Kidney (tissue), 14 donors: ENCODE data around the gene CCDC184. TPM values are rescaled to one million over a fixed set of nuclear protein-coding genes. Genes with fewer than 3 reads are reported as not detected.

Experiments used
- DNase-seq, 5 donors: peaks; one replicate each; pipeline ENCODE4 v3.0.0-alpha.2; 2013 to 2020
- FAIRE-seq: peaks from 2 replicates; lab custom pipeline; 2012; peaks lifted over from hg19 to GRCh38; lab: Jason Lieb, UNC
- H3K27ac ChIP-seq, 2 donors: one replicate each; pipeline ENCODE4 v1.7.0; 2013; ENCODE audit warnings: low read depth in 2 of 2, low read length in 2 of 2, inconsistent platforms in 1 of 2
- H3K27me3 ChIP-seq: one replicate; pipeline ENCODE4 v1.7.1; 2013; ENCODE audit warnings: low read length, inconsistent platforms; ENCODE audit not compliant: control insufficient read depth, insufficient read depth
- H3K36me3 ChIP-seq, 3 donors: one replicate each; pipeline versions ENCODE4 v1.7.0 to v1.7.1; 2013; ENCODE audit warnings: low read length in 3 of 3, control low read depth in 1 of 3, inconsistent platforms in 1 of 3; ENCODE audit not compliant: insufficient read depth in 3 of 3, control insufficient read depth in 2 of 3
- H3K4me1 ChIP-seq, 3 donors: one replicate each; pipeline versions ENCODE4 v1.7.0 to v1.7.1; 2013; ENCODE audit warnings: low read length in 3 of 3, inconsistent platforms in 1 of 3, low read depth in 1 of 3; ENCODE audit not compliant: control insufficient read depth in 2 of 3, insufficient read depth in 2 of 3
- H3K4me3 ChIP-seq, 3 donors: one replicate each; pipeline versions ENCODE4 v1.7.0 to v1.8.1; 2013; ENCODE audit warnings: low read length in 3 of 3, control low read depth in 1 of 3, inconsistent platforms in 1 of 3
- H3K9ac ChIP-seq, 3 donors: one replicate each; pipeline versions ENCODE4 v1.7.0 to v1.7.1; 2013; ENCODE audit warnings: low read length in 3 of 3, control low read depth in 1 of 3, inconsistent platforms in 1 of 3
- H3K9me3 ChIP-seq, 3 donors: one replicate each; pipeline versions ENCODE4 v1.7.0 to v1.7.1; 2013; ENCODE audit warnings: low read length in 3 of 3, control low read depth in 1 of 3, inconsistent platforms in 1 of 3; ENCODE audit not compliant: control insufficient read depth in 2 of 3, insufficient read depth in 1 of 3
- intact Hi-C: fragments of 100-400 bp; cut with DNase I; formaldehyde crosslinking; loops from one replicate; pipeline ENCODE4 v1.11.1; 2022
- polyA plus RNA-seq: library from polyadenylated mRNA; stranded (reverse); fragments of 350-450 nt; fragmentation: Illumina TruSeq; extraction: RNeasy Lipid Tissue Mini Kit (QIAGEN cat#74804); gene quantifications from one replicate; pipeline ENCODE4 v1.2.3, GENCODE V29; 2014; ENCODE audit warnings: low read depth, low replicate concordance; ENCODE audit not compliant: insufficient read depth
- total RNA-seq: library from RNA; stranded (reverse); fragmentation: NEBNext Ultra II Directional; extraction: Animal tissue kit (Norgen Biotek cat#: 25700); gene quantifications from one replicate; pipeline ENCODE4 v1.2.1, GENCODE V29; 2021
- TF ChIP-seq, protein P1 (sequence below): IDR thresholded peaks from 3 replicates; pipeline ENCODE4 v1.5.1; 2012; ENCODE audit warnings: mild to moderate bottlenecking, moderate library complexity, borderline replicate concordance; ENCODE audit not compliant: insufficient read depth; ENCODE audit errors: extremely low read depth
- donor health status: control.
- donor health status: control.
- donor health status: control.
- donor health status: control.
- donor health status: control.
- donor health status: DM: yes; HTN: yes; CAD: no.
- donor health status: Normal renal cell carcinoma (clear cell type).

The CCDC184 gene
- total and polyA plus RNA-seq, 2 donors from 2014 or later = 1.7 to 2.0 TPM

DNA sequence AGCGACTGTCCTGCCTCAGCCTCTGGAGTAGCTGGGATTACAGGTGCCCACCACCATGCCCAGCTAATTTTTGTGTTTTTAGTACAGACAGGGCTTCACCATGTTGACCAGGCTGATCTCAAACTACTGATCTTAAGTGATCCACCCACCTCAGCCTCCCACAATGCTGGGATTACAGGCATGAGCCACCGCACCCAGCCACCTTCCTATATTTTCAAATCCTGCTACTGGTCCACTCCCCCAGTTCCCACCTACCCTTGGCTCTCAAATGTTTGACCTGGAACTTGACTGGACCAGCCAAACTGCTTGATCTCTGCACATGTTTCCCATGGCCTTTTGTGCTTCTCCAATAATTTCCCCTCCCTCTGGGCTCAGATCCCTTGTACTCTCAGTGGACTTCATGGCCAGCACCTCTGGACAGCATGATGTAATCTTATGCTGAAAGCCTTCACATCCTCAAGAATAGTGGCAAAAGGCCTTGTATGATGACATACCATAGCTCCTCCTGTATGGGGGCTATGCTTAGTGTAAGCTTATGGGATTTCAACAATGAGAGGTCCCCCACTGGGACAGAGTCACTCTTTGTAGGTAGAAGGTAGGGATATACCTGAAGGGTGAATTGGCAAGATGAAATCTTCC lies 2.5 kb upstream of the CCDC184 start:
- peaks cover 0 to 13% (median 0%) of the 10 kb centered on the region in 3 donors for H3K4me1 ChIP-seq
- H3K27me3 ChIP-seq = peaks cover 18% of the 10 kb centered on the region
- H3K36me3 ChIP-seq = no peaks in the 10 kb centered on the region
- intact Hi-C loops = no loop called here
- no peak for FAIRE-seq
- TF ChIP-seq, protein P1, sequence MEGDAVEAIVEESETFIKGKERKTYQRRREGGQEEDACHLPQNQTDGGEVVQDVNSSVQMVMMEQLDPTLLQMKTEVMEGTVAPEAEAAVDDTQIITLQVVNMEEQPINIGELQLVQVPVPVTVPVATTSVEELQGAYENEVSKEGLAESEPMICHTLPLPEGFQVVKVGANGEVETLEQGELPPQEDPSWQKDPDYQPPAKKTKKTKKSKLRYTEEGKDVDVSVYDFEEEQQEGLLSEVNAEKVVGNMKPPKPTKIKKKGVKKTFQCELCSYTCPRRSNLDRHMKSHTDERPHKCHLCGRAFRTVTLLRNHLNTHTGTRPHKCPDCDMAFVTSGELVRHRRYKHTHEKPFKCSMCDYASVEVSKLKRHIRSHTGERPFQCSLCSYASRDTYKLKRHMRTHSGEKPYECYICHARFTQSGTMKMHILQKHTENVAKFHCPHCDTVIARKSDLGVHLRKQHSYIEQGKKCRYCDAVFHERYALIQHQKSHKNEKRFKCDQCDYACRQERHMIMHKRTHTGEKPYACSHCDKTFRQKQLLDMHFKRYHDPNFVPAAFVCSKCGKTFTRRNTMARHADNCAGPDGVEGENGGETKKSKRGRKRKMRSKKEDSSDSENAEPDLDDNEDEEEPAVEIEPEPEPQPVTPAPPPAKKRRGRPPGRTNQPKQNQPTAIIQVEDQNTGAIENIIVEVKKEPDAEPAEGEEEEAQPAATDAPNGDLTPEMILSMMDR = no peak
- no peak overlapping the region for H3K4me3 ChIP-seq
- no peak overlapping the region for H3K9ac ChIP-seq
- H3K9me3 ChIP-seq = no peaks in the 10 kb centered on the region
- no peak for DNase-seq
- no peak overlapping the region for H3K27ac ChIP-seq

DNA sequence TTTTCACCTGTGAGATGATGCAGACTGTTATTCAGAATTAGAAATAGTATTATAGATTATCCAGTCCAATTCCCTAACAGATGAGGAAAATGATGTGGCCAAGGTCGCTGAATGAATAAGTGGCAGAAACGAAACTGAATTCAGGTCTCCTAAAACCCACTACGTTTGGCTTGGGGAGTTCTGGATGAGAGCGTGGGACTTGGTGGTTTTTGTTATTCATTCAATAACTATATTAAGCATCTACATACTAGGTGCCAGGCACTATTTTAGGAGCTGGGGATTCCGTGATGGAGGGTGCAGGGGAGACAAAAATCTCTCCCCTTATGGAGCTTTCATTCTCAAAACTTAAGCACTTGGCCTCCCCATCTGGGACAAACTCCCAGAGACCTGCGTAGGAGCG lies 813 bp upstream of the CCDC184 start:
- Histone ChIP-seq H3K4me3 (peak overlapping the region in 2 of 3 donors; percentile 73 to 78), H3K9ac (peak overlapping the region in 1 of 3 donors; percentile 56), H3K36me3 (no peaks in the 10 kb centered on the region), H3K4me1 (peaks cover 0 to 13% (median 0%) of the 10 kb centered on the region in 3 donors), H3K27ac (no peak overlapping the region), H3K27me3 (peaks cover 18% of the 10 kb centered on the region), H3K9me3 (no peaks in the 10 kb centered on the region)
- no peak for FAIRE-seq
- no peak for DNase-seq
- TF ChIP-seq, protein P1 = no peak
- intact Hi-C loops = no loop called here

DNA sequence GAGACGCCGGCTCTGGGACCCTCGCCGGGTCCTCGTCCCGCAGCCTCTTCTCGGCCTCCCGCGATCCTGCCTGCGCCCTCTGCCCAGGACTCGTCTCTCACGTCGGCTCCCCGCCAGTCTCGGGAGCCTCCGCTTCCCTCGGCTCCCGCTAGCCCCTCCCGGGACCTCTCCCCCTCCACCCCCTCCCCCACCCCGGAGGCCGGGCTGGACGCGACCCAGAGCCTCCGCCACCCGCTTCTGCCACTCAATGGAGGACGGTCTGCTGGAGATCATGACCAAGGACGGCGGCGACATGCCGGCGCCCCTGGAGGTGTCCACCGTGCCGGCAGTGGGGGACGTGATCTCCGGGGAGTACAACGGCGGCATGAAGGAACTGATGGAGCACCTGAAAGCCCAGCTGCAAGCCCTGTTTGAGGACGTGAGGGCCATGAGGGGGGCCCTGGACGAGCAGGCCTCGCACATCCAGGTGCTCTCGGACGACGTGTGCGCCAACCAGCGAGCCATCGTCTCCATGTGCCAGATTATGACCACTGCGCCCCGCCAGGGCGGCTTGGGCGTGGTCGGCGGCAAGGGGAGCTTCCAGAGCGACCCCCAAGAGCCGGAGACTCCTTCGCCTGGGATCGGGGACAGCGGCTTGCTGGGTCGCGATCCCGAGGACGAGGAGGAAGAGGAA lies 568 bp downstream of the CCDC184 start:
- FAIRE-seq (no peak), DNase-seq (peak in 1 of 5 donors; percentile 37)
- Histone ChIP-seq H3K9ac (no peak overlapping the region), H3K27me3 (peaks cover 18% of the 10 kb centered on the region), H3K4me1 (peaks cover 0 to 13% (median 0%) of the 10 kb centered on the region in 3 donors), H3K4me3 (peak overlapping the region; percentile 61 to 78 (median 73)), H3K27ac (no peak overlapping the region), H3K9me3 (no peaks in the 10 kb centered on the region), H3K36me3 (no peaks in the 10 kb centered on the region)
- TF ChIP-seq, protein P1 = no peak
- intact Hi-C loops = no loop called here
